NOMO-1 treated with DMSO at 0.1 percent for 48 hours (cell line): ENCODE measurements around the gene PARP15.
A peak's percentile ranks its signal among the peaks of the same experiment; 100 is the strongest.
"Not testable (repeated sequence)": the region's sequence is repeated elsewhere in the genome, so short reads cannot be mapped to it uniquely, and the experiment has no call there.

Experiments
- DNase-seq: peaks from one replicate; lab custom pipeline; 2025; ENCODE audit not compliant: unreplicated experiment; lab: John Stamatoyannopoulos, UW

Gene PARP15

GRCh38 chr3:122577409-122578031, at the start of gene PARP15:
TSS of gene PARP15 (plus strand) at chr3:122577650. CDS start at chr3:122577668, 18 bp downstream.
- no peak for DNase-seq

DNA sequence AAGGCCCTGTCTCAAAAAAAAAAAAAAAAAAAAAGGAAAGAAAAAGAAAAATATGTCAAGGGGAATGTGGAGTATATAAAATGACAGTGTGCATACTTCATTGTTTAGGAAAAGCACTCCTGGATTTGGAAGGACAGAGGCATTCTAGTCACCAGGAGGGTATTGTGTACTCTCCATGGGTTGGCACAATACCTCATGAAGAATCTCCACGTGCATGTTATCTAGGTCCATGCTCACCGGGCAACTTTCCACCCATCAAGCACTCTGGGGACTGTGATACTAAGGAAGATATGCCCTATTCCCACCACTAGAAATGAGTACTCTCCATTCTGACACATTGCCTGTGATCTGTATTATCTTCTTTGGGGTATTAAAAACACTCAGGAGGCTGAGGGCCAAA, 47.3 kb upstream of the PARP15 start:
- no peak for DNase-seq

DNA sequence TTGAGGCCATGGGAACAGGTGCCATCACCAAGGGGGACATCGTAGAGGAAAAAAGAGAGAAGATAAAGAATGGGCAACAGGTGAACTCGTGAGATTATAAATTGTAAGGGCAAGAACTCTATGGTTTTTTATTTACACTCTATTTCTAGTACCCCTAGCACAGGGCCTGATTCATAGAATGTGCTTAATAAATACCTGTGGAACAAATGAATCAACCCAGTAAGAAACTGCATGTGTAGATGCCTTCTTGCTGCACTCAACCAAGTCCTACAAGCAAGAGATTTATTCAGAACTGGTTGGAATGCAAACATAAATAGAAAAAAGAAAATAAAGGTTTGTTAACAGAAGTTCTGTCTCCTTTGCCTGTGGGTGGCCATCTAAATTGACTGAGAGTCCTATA, 44.0 kb upstream of the PARP15 start:
- DNase-seq = no peak

GRCh38 chr3:122533931-122534334, 43.5 kb upstream of the PARP15 start:
- DNase-seq = peak; percentile 87

- DNase-seq = no peak
Measured at GRCh38 chr3:122535964-122536631, 41.4 kb upstream of the PARP15 start.

GRCh38 chr3:122536632-122537001, 40.8 kb upstream of the PARP15 start:
- DNase-seq = no peak

- DNase-seq = peak; percentile 77
Measured at GRCh38 chr3:122538956-122539490, 38.4 kb upstream of the PARP15 start.

GRCh38 chr3:122546151-122546550, 31.3 kb upstream of the PARP15 start:
- DNase-seq = no peak

GRCh38 chr3:122548076-122548475, 29.4 kb upstream of the PARP15 start:
- no peak for DNase-seq

DNA sequence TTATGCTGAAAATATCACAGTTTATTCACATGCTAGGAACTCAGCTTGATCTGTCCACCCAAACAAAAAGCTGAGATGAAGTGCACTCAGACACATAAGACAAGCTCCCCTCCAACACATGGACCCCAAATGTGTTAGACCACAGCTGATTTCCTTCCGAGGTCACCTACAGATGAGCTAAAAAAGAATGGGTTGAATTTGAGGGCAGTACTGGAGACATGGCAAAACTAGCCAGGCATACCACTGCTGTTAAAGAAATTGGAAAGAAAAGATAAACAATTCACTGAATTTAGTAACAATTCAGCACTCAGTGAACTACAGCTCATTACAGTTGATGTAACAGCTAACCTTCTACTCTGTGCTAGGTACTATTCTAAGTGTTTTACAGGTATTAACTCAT, 28.8 kb upstream of the PARP15 start:
- no peak for DNase-seq

DNA sequence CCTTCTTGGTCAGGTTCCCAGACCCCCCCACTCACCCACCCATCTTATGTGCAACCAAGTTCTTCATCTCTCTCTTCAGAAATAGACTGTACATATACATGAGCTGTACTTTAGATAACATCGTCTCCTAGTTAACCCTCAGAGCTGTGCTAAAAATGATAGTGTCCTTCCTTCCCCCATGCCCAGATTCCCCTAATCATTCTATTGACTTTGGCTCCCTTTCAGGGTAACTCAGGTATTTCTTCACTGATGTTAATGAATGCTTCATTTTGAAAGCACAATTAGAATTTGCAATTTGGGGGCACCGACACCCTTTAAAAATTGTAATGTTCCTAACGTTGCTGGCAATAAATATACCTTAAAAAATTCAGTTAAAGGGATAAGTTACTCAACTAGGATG, 24.3 kb upstream of the PARP15 start:
- DNase-seq = no peak

DNA sequence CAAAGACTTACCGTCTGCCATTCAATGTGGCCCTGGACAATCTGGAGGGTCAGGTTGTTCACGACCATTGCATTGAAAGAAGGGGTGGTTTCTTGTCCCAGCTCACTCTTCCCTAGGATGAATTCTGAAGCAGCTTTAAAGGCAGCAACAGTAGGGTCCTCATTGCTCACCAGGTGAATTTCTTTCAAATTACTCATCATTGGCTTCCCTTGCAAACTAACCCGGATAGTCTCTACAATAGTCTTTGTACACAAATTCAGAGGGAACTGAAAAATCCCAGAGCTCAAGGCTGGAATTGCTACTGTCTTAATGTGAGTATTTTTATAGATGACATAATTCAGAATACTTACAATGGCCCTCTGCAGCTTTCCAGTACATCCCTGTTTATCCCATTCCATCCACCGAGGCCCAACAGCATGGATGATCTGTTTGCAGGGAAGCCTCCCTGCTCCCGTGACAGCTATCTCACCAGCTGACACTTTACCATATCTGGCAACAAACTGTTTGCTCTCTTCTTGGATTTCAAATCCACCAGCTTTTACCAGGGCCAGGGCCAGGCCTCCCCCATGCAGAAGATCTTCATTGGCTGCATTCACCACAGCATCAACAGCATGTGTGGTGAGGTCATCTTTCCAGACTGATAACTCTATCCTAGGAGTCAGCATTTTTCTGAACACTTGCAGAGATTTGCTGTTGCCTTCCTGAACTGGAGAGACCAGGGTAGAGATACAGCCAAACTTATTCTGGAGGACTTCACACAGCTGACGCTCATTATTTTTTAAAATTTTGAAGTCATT, 22.0 kb upstream of the PARP15 start:
- DNase-seq = no peak

- DNase-seq = no peak
Measured at GRCh38 chr3:122557356-122557755, 20.1 kb upstream of the PARP15 start.

GRCh38 chr3:122558605-122559004, 18.8 kb upstream of the PARP15 start:
- DNase-seq = no peak

GRCh38 chr3:122559906-122560305, 17.5 kb upstream of the PARP15 start:
- no peak for DNase-seq

DNA sequence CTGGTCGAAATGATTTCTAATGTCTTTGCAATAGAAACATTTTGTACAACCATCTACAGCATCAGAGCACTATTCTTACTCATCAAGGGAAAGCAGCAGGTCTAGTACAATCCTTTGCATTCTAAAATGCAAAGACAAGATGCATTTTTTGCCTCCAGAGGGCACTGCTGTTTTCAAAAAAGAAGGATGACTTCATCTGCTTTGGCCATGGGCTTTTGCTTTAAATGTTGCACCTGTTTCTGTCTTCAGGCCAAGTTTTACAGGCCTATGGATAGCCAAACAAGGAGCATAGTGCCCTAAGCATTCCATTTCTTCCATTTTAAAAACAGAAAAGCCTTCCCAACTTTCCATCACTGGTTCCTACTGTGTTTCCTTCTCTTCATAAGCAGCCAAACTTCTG, 16.8 kb upstream of the PARP15 start:
- DNase-seq = peak; percentile 56

GRCh38 chr3:122562923-122563716, 14.3 kb upstream of the PARP15 start:
- DNase-seq = no peak

DNA sequence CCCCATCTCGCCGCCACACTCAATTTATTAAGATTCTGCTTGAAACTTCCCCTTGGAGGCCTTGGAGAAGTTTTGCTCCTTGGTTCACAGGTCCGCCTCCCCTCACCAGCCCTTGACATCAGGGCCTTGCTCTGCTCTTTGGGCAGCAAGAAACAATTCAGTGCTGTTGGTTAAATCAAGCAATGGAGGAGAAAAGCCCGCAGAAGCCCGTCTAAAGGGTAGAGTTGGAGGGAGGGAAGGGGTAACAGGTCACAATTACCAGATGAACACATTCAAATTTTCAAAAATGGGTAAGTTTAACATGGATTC, 13.8 kb upstream of the PARP15 start:
- peak; percentile 5 for DNase-seq

- peak; percentile 83 for DNase-seq
Measured at GRCh38 chr3:122564155-122564912, 13.1 kb upstream of the PARP15 start, which contains the start of the genes DTX3L and PARP9. TSS of gene DTX3L (plus strand) at chr3:122564338. CDS start at chr3:122564427, 89 bp downstream. TSS of gene PARP9 (minus strand) at chr3:122564300. CDS start at chr3:122559620, 4,680 bp downstream.

- DNase-seq = not testable (repeated sequence)
Measured at GRCh38 chr3:122568131-122568530, 9.3 kb upstream of the PARP15 start.
